ENCODE data around the gene CNGB1. TPM values are rescaled to one million over a fixed set of nuclear protein-coding genes. Genes with fewer than 3 reads are reported as not detected.

The CNGB1 gene
- total and polyA plus RNA-seq, 2 of the 13 experiments (the other 11 are each of a cell fraction or from before 2014, with no cell fraction given): 0.02 to 0.15 TPM

DNA sequence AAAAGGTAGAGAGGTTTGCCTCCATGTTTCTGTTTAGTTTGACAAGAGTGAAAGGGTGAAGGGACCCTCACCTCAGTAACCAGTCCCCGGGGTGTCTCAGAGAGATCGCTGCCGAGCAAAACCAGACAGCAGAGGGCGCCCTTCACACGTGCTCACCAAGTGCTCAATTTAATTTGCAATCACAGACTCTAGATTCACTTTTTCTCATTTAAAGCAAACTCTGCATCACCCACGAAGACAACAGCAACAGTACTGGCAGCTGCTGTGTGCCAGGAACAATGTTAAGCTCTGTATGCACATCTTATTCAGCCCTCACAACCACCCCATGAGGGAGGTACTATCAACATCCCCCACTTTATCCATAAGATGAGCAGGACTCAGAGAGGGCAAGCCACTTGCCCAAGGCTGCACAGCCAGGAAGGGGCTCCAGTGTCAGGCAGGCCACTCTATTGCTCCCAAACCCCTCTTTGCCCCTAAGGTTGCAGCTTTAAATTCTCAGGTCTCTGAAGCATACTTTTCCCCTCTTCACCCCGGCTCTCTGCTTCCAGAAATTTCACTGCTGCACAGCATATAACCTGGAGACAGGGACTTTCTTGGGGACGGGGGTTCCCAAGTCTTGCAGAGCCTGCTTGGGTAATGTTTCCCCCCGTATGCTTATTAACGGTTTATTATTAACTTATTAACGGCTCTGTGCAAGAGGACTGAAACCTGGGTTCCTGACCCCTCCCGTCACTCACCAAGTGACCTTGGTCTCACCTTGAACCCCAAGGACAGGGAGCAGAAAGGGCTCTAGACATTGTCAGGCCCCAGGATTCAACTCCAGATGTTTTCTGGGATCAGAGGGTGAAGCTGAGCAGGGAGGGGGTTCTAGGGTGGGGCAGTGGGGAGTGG, 70.9 kb downstream of the CNGB1 start (continued):
- TF ChIP-seq FOXJ3 (CRISPR knock-in tag; IDR thresholded peaks at IDR 0.05; ENCODE audit: borderline replicate concordance) (no peak), ZFP36 (IDR thresholded peaks at IDR 0.05; ENCODE audit: borderline replicate concordance, low read depth, low read length, partially characterized antibody) (peak; percentile 84), ZSCAN31 (CRISPR knock-in tag; IDR thresholded peaks at IDR 0.05; ENCODE audit: low read depth) (peak; percentile 25; the same call in 1 of the 2 replicates), ZNF207 (IDR thresholded peaks at IDR 0.05; ENCODE audit: borderline replicate concordance) (no peak), ZNF570 (CRISPR knock-in tag; IDR thresholded peaks at IDR 0.05; ENCODE audit: borderline replicate concordance) (no peak), PAWR (CRISPR knock-in tag; IDR thresholded peaks at IDR 0.05; ENCODE audit: borderline replicate concordance) (no peak), ZNF614 (CRISPR knock-in tag; IDR thresholded peaks at IDR 0.05; ENCODE audit: borderline replicate concordance) (peak; percentile 37; the same call in 1 of the 2 replicates), MEIS1 (CRISPR knock-in tag; IDR thresholded peaks at IDR 0.05; ENCODE audit: borderline replicate concordance) (0 out of 2 replicates have a peak, but pooled peaks have one; percentile 3), NPAS2 (CRISPR knock-in tag; IDR thresholded peaks at IDR 0.05; ENCODE audit: borderline replicate concordance) (no peak), ZNF629 (CRISPR knock-in tag; conservative IDR thresholded peaks at IDR 0.05) (no peak), GFI1 (CRISPR knock-in tag; IDR thresholded peaks at IDR 0.05; ENCODE audit: borderline replicate concordance) (0 out of 2 replicates have a peak, but pooled peaks have one; percentile 33), ASH2L (IDR thresholded peaks at IDR 0.05; ENCODE audit: insufficient read length, low read depth, low read length) (no peak), GLI4 (CRISPR knock-in tag; IDR thresholded peaks at IDR 0.05; ENCODE audit: borderline replicate concordance) (no peak), NCOA2 (CRISPR knock-in tag; IDR thresholded peaks at IDR 0.05) (peak; percentile 30; the same call in 1 of the 2 replicates), STAG1 (CRISPR knock-in tag; IDR thresholded peaks at IDR 0.05) (peak; percentile 87)
- TF ChIP-seq, protein P1, sequence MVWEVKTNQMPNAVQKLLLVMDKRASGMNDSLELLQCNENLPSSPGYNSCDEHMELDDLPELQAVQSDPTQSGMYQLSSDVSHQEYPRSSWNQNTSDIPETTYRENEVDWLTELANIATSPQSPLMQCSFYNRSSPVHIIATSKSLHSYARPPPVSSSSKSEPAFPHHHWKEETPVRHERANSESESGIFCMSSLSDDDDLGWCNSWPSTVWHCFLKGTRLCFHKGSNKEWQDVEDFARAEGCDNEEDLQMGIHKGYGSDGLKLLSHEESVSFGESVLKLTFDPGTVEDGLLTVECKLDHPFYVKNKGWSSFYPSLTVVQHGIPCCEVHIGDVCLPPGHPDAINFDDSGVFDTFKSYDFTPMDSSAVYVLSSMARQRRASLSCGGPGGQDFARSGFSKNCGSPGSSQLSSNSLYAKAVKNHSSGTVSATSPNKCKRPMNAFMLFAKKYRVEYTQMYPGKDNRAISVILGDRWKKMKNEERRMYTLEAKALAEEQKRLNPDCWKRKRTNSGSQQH (CRISPR knock-in tag; IDR thresholded peaks at IDR 0.05; ENCODE audit: low read depth): 0 out of 2 replicates have a peak, but pooled peaks have one; percentile 42
- TF ChIP-seq, protein P2, sequence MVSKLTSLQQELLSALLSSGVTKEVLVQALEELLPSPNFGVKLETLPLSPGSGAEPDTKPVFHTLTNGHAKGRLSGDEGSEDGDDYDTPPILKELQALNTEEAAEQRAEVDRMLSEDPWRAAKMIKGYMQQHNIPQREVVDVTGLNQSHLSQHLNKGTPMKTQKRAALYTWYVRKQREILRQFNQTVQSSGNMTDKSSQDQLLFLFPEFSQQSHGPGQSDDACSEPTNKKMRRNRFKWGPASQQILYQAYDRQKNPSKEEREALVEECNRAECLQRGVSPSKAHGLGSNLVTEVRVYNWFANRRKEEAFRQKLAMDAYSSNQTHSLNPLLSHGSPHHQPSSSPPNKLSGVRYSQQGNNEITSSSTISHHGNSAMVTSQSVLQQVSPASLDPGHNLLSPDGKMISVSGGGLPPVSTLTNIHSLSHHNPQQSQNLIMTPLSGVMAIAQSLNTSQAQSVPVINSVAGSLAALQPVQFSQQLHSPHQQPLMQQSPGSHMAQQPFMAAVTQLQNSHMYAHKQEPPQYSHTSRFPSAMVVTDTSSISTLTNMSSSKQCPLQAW (CRISPR knock-in tag; IDR thresholded peaks at IDR 0.05): peak; percentile 64; the same call in 1 of the 2 replicates
- TF ChIP-seq, protein P3, sequence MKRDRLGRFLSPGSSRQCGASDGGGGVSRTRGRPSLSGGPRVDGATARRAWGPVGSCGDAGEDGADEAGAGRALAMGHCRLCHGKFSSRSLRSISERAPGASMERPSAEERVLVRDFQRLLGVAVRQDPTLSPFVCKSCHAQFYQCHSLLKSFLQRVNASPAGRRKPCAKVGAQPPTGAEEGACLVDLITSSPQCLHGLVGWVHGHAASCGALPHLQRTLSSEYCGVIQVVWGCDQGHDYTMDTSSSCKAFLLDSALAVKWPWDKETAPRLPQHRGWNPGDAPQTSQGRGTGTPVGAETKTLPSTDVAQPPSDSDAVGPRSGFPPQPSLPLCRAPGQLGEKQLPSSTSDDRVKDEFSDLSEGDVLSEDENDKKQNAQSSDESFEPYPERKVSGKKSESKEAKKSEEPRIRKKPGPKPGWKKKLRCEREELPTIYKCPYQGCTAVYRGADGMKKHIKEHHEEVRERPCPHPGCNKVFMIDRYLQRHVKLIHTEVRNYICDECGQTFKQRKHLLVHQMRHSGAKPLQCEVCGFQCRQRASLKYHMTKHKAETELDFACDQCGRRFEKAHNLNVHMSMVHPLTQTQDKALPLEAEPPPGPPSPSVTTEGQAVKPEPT (CRISPR knock-in tag; IDR thresholded peaks at IDR 0.05; ENCODE audit: low read depth): no peak
- TF ChIP-seq, protein P4, sequence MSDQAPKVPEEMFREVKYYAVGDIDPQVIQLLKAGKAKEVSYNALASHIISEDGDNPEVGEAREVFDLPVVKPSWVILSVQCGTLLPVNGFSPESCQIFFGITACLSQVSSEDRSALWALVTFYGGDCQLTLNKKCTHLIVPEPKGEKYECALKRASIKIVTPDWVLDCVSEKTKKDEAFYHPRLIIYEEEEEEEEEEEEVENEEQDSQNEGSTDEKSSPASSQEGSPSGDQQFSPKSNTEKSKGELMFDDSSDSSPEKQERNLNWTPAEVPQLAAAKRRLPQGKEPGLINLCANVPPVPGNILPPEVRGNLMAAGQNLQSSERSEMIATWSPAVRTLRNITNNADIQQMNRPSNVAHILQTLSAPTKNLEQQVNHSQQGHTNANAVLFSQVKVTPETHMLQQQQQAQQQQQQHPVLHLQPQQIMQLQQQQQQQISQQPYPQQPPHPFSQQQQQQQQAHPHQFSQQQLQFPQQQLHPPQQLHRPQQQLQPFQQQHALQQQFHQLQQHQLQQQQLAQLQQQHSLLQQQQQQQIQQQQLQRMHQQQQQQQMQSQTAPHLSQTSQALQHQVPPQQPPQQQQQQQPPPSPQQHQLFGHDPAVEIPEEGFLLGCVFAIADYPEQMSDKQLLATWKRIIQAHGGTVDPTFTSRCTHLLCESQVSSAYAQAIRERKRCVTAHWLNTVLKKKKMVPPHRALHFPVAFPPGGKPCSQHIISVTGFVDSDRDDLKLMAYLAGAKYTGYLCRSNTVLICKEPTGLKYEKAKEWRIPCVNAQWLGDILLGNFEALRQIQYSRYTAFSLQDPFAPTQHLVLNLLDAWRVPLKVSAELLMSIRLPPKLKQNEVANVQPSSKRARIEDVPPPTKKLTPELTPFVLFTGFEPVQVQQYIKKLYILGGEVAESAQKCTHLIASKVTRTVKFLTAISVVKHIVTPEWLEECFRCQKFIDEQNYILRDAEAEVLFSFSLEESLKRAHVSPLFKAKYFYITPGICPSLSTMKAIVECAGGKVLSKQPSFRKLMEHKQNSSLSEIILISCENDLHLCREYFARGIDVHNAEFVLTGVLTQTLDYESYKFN (CRISPR knock-in tag; conservative IDR thresholded peaks at IDR 0.05): peak; percentile 64

Data from HepG2 (cell line).